Measurements from ENCODE around the gene CHRNA9.
"Not testable (repeated sequence)": the region's sequence is repeated elsewhere in the genome, so short reads cannot be mapped to it uniquely, and the experiment has no call there.

Gene CHRNA9

GRCh38 chr4:40334591-40335524, at the start of gene CHRNA9:
Gene CHRNA9 (plus strand): TSS chr4:40335333. CDS start chr4:40335468, 135 bp downstream.
- DNase-seq, result peak; percentile 12

- peak; percentile 66 for DNase-seq
Observed at GRCh38 chr4:40285692-40286091, 49.4 kb upstream of the CHRNA9 start.

- no peak for DNase-seq
Observed at GRCh38 chr4:40288566-40288965, 46.6 kb upstream of the CHRNA9 start.

GRCh38 chr4:40289366-40290188, 45.6 kb upstream of the CHRNA9 start:
- peak; percentile 72 for DNase-seq

GRCh38 chr4:40290611-40291186, 44.4 kb upstream of the CHRNA9 start:
- DNase-seq, result not testable (repeated sequence)

GRCh38 chr4:40292313-40292759, 42.8 kb upstream of the CHRNA9 start:
- no peak for DNase-seq

GRCh38 chr4:40294339-40294738, 40.8 kb upstream of the CHRNA9 start:
- DNase-seq, result no peak

GRCh38 chr4:40295030-40295429, 40.1 kb upstream of the CHRNA9 start:
- not testable (repeated sequence) for DNase-seq

GRCh38 chr4:40295572-40295971, 39.6 kb upstream of the CHRNA9 start:
- DNase-seq, result no peak

- DNase-seq, result no peak
Observed at GRCh38 chr4:40299126-40299525, 36.0 kb upstream of the CHRNA9 start.

GRCh38 chr4:40299811-40300292, 35.3 kb upstream of the CHRNA9 start:
- DNase-seq, result no peak

- no peak for DNase-seq
Observed at GRCh38 chr4:40300371-40301162, 34.6 kb upstream of the CHRNA9 start.

GRCh38 chr4:40301603-40302002, 33.5 kb upstream of the CHRNA9 start:
- DNase-seq, result no peak

GRCh38 chr4:40303751-40304150, 31.4 kb upstream of the CHRNA9 start:
- DNase-seq, result no peak

GRCh38 chr4:40305328-40306170, 29.6 kb upstream of the CHRNA9 start:
- DNase-seq, result no peak

GRCh38 chr4:40306226-40306625, 28.9 kb upstream of the CHRNA9 start:
- DNase-seq, result no peak

- DNase-seq, result no peak
Observed at GRCh38 chr4:40306976-40307375, 28.2 kb upstream of the CHRNA9 start.

GRCh38 chr4:40307627-40308497, 27.3 kb upstream of the CHRNA9 start:
- no peak for DNase-seq

GRCh38 chr4:40308528-40309122, 26.5 kb upstream of the CHRNA9 start:
- no peak for DNase-seq

GRCh38 chr4:40309250-40309774, 25.8 kb upstream of the CHRNA9 start:
- DNase-seq, result no peak
